SK-N-SH treated with all-trans-retinoic acid at 6 μM for 48 hours (cell line): ENCODE measurements around the gene MAGEB10.

ENCODE experiments used
- ARNTL ChIP-seq: fragments of 450-650 bp; formaldehyde crosslinking; IDR thresholded peaks from 2 replicates; pipeline ENCODE4 v1.5.0; 2020; ENCODE audit warnings: low read depth, mild to moderate bottlenecking, moderate library complexity, borderline replicate concordance
- BACH2 ChIP-seq: fragments of 250-450 bp; sonication (Bioruptor Pico); IDR thresholded peaks from 2 replicates; pipeline ENCODE4 v1.9.0; 2021; ENCODE audit warnings: mild to moderate bottlenecking, borderline replicate concordance
- CSDC2 ChIP-seq: fragments of 250-450 bp; sonication (Bioruptor Pico); IDR thresholded peaks from 2 replicates; pipeline ENCODE4 v1.5.0; 2020; ENCODE audit warnings: mild to moderate bottlenecking, moderate library complexity
- CSRNP3 ChIP-seq: fragments of 250-450 bp; sonication (Bioruptor Pico); IDR thresholded peaks from 2 replicates; pipeline ENCODE4 v1.5.1; 2021; ENCODE audit warnings: mild to moderate bottlenecking, moderate library complexity
- ESRRG ChIP-seq: fragments of 250-450 bp; sonication (Bioruptor Pico); IDR thresholded peaks from 2 replicates; pipeline ENCODE4 v1.6.1; 2021; ENCODE audit warnings: mild to moderate bottlenecking
- ISL1 ChIP-seq: fragments of 250-450 bp; sonication (Bioruptor Pico); IDR thresholded peaks from 2 replicates; pipeline ENCODE4 v2.1.2; 2022; ENCODE audit warnings: mild to moderate bottlenecking, moderate library complexity
- PATZ1 ChIP-seq: fragments of 250-450 bp; sonication (Bioruptor Pico); IDR thresholded peaks from 2 replicates; pipeline ENCODE4 v1.8.0; 2020; ENCODE audit warnings: mild to moderate bottlenecking, moderate library complexity, borderline replicate concordance
- ZC3H10 ChIP-seq: fragments of 250-450 bp; sonication (Bioruptor Pico); IDR thresholded peaks from 2 replicates; pipeline ENCODE4 v1.5.1; 2021; ENCODE audit warnings: mild to moderate bottlenecking, moderate library complexity
- ZFP30 ChIP-seq: fragments of 450-650 bp; formaldehyde crosslinking; IDR thresholded peaks from 2 replicates; pipeline ENCODE4 v1.5.0; 2022; ENCODE audit warnings: mild to moderate bottlenecking, moderate library complexity
- ZNF70 ChIP-seq: fragments of 450-650 bp; formaldehyde crosslinking; IDR thresholded peaks from 2 replicates; pipeline ENCODE4 v1.5.0; 2020; ENCODE audit warnings: mild to moderate bottlenecking, moderate library complexity
- TF ChIP-seq, protein P1 (sequence below): fragments of 250-450 bp; sonication (Bioruptor Pico); IDR thresholded peaks from 2 replicates; pipeline ENCODE4 v1.5.0; 2020; ENCODE audit warnings: mild to moderate bottlenecking, moderate library complexity
- TF ChIP-seq, protein P2 (sequence below): fragments of 250-450 bp; sonication (Bioruptor Pico); IDR thresholded peaks from 2 replicates; pipeline ENCODE4 v1.5.1; 2020; ENCODE audit warnings: low read depth, mild to moderate bottlenecking, moderate library complexity

DNA sequence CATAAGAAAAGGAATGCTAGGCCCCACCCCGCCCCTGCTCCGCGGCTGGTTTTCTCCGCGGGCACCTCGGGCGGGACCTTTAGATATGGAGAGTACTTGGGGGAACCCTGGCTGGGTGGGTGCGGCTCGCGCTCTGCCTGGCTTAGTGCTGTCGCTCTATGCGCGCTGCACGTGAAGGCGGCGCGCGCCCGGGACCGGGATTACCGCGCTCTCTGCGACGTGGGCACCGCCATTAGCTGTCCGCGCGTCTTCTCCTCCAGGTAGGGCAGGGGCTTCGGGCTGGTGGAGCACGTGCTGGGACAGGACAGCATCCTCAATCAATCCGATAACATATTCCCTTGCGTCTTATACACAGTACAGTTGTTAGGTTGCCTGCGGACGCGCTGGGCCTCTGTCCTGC, 56.0 kb downstream of the MAGEB10 start:
- TF ChIP-seq PATZ1 (CRISPR knock-in tag): no peak
- no peak for TF ChIP-seq ZC3H10 (CRISPR knock-in tag)
- no peak for TF ChIP-seq ARNTL (CRISPR knock-in tag)
- TF ChIP-seq, protein P1, sequence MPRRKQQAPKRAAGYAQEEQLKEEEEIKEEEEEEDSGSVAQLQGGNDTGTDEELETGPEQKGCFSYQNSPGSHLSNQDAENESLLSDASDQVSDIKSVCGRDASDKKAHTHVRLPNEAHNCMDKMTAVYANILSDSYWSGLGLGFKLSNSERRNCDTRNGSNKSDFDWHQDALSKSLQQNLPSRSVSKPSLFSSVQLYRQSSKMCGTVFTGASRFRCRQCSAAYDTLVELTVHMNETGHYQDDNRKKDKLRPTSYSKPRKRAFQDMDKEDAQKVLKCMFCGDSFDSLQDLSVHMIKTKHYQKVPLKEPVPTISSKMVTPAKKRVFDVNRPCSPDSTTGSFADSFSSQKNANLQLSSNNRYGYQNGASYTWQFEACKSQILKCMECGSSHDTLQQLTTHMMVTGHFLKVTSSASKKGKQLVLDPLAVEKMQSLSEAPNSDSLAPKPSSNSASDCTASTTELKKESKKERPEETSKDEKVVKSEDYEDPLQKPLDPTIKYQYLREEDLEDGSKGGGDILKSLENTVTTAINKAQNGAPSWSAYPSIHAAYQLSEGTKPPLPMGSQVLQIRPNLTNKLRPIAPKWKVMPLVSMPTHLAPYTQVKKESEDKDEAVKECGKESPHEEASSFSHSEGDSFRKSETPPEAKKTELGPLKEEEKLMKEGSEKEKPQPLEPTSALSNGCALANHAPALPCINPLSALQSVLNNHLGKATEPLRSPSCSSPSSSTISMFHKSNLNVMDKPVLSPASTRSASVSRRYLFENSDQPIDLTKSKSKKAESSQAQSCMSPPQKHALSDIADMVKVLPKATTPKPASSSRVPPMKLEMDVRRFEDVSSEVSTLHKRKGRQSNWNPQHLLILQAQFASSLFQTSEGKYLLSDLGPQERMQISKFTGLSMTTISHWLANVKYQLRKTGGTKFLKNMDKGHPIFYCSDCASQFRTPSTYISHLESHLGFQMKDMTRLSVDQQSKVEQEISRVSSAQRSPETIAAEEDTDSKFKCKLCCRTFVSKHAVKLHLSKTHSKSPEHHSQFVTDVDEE: no peak
- no peak for TF ChIP-seq ZFP30
- no peak for TF ChIP-seq BACH2 (CRISPR knock-in tag)
- TF ChIP-seq ISL1 (CRISPR knock-in tag): no peak
- TF ChIP-seq CSDC2 (CRISPR knock-in tag): no peak
- no peak for TF ChIP-seq ESRRG (CRISPR knock-in tag)
- no peak for TF ChIP-seq ZNF70 (CRISPR knock-in tag)
- TF ChIP-seq, protein P2, sequence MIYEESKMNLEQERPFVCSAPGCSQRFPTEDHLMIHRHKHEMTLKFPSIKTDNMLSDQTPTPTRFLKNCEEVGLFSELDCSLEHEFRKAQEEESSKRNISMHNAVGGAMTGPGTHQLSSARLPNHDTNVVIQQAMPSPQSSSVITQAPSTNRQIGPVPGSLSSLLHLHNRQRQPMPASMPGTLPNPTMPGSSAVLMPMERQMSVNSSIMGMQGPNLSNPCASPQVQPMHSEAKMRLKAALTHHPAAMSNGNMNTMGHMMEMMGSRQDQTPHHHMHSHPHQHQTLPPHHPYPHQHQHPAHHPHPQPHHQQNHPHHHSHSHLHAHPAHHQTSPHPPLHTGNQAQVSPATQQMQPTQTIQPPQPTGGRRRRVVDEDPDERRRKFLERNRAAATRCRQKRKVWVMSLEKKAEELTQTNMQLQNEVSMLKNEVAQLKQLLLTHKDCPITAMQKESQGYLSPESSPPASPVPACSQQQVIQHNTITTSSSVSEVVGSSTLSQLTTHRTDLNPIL (CRISPR knock-in tag): no peak
- TF ChIP-seq CSRNP3: no peak
